Memory B cell (primary cell): Measurements from ENCODE around the gene IFIT5.

Source experiments
- ATAC-seq: fragments of 150-1000 bp; cut with Tn5 transposase; 2 replicates; pipeline ENCODE4 v1.10.0; 2021; ENCODE audit warnings: low read depth, mild to moderate bottlenecking, moderate library complexity
- DNase-seq, 2 donors: peaks; one replicate each; pipeline ENCODE4 v3.0.0; 2022; ENCODE audit warnings: low spot score in 2 of 2
- H3K27ac Mint-ChIP-seq: one replicate; pipeline ENCODE4 v1.8.0; 2022; ENCODE audit warnings: mild to moderate bottlenecking, moderate library complexity, mixed read lengths
- H3K27me3 Mint-ChIP-seq: one replicate; pipeline ENCODE4 v1.8.0; 2022; ENCODE audit warnings: mixed read lengths
- H3K36me3 Mint-ChIP-seq: one replicate; pipeline ENCODE4 v1.8.0; 2022; ENCODE audit warnings: mild to moderate bottlenecking, mixed read lengths
- H3K4me1 Mint-ChIP-seq: one replicate; pipeline ENCODE4 v1.8.0; 2022; ENCODE audit warnings: mixed read lengths
- H3K4me3 Mint-ChIP-seq: one replicate; pipeline ENCODE4 v1.8.0; 2022; ENCODE audit warnings: mild to moderate bottlenecking, moderate library complexity, mixed read lengths
- H3K9me3 Mint-ChIP-seq: one replicate; pipeline ENCODE4 v1.8.0; 2022; ENCODE audit warnings: mixed read lengths

The IFIT5 gene

DNA sequence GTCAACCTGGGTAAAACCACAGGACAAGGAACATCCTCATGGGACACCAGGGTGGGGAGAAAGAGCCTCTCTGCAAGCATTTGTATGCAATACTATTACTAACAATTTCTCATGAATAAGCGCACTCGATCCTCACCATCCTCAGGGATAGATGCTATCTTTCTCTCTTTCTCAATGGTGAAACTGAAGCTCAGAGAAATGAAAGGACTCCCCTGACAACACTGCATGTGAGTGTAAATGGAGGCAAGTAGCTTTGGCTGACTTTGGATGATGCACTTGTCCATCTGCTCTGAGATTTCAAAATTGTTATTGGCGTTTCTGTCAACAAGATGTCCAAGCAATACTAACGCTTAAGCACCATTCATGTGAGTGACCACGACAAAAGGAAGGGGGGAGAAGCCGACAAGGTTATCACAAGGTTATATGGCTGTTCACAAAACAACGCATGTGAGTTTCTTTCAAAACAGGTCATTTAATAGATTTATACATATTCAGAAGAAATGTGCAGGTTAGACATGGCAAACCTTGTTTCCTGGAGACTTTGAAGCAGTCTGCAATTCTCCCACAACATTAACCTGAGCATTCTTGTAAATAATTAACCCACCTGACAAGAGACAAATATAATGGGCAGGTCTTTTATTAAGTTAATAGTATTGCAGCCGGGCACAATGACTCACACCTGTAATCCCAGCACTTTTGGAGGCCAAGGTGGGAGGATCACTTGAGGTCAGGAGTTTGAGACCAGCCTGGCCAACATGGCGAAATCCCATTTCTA is 54.0 kb downstream of the IFIT5 start:
- no peak overlapping the region for H3K27ac Mint-ChIP-seq
- ATAC-seq (no peak), DNase-seq (no peak)

DNA sequence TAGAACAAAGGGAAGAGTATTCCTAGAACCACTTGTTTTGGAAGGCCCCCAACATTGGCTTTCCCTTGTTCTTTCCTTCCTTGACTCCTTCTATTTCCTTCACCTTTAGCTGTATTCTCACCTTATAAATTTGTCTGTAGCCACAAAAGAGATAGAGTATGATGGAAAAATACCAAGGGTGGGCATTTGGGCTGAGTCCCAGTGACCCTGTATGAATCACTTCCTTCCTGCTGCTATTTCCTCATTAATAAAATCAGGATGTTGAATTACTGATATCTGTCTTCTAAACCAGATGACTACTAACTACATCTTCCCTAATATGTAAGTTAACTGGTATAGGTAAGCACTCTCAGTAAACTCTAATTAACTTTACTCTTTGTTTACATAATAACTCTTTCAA is 55.1 kb downstream of the IFIT5 start:
- DNase-seq (no peak), ATAC-seq (no peak)
- Mint-ChIP-seq H3K36me3 (no peaks in the 10 kb centered on the region), H3K4me3 (no peak overlapping the region), H3K27me3 (peaks cover 3% of the 10 kb centered on the region), H3K27ac (no peak overlapping the region), H3K4me1 (peaks cover 5% of the 10 kb centered on the region), H3K9me3 (no peaks in the 10 kb centered on the region)

More for the DNA sequence above, 54.0 kb downstream of the IFIT5 start:
- no peaks in the 10 kb centered on the region for H3K9me3 Mint-ChIP-seq
- no peaks in the 10 kb centered on the region for H3K27me3 Mint-ChIP-seq
- H3K4me3 Mint-ChIP-seq = no peak overlapping the region
- no peaks in the 10 kb centered on the region for H3K36me3 Mint-ChIP-seq
- H3K4me1 Mint-ChIP-seq = peaks cover 5% of the 10 kb centered on the region
